DOHH2 (cell line): Measurements from ENCODE around the gene PRMT6.

Experiments
- H3F3A ChIP-seq: fragments of 200-600 bp; sonication (generic), shearing (Covaris generic); 2 replicates; pipeline ENCODE4 v1.6.0; 2016; ENCODE audit warnings: antibody characterized with exemption, mild to moderate bottlenecking; ENCODE audit not compliant: control insufficient read depth, insufficient read depth
- H3K27ac ChIP-seq: fragments of 200-600 bp; sonication (generic); 2 replicates; pipeline ENCODE4 v1.5.1; 2014; ENCODE audit warnings: low read depth, mild to moderate bottlenecking, low read length, moderate library complexity
- H3K27me3 ChIP-seq: fragments of 200-600 bp; sonication (generic); 2 replicates; pipeline ENCODE4 v1.6.1; 2014; ENCODE audit warnings: mild to moderate bottlenecking, low read length, mixed read lengths; ENCODE audit not compliant: control insufficient read depth
- H3K36me3 ChIP-seq: fragments of 200-600 bp; sonication (generic); 2 replicates; pipeline ENCODE4 v1.6.1; 2014; ENCODE audit warnings: mild to moderate bottlenecking, low read length, moderate library complexity, mixed read lengths; ENCODE audit not compliant: control insufficient read depth
- H3K4me1 ChIP-seq: fragments of 200-600 bp; sonication (generic); 2 replicates; pipeline ENCODE4 v1.6.1; 2014; ENCODE audit warnings: mild to moderate bottlenecking, low read length, mixed read lengths; ENCODE audit not compliant: control insufficient read depth
- H3K4me2 ChIP-seq: fragments of 200-600 bp; sonication (generic); 2 replicates; pipeline ENCODE4 v1.6.0; 2014; ENCODE audit warnings: mild to moderate bottlenecking, low read length, moderate library complexity
- H3K4me3 ChIP-seq: fragments of 200-600 bp; sonication (generic); 2 replicates; pipeline ENCODE4 v1.5.1; 2014; ENCODE audit warnings: mild to moderate bottlenecking, low read length, mixed read lengths
- H3K79me2 ChIP-seq: fragments of 200-600 bp; sonication (generic); 2 replicates; pipeline ENCODE4 v1.6.1; 2014; ENCODE audit warnings: mild to moderate bottlenecking, low read length, mixed read lengths; ENCODE audit not compliant: control insufficient read depth
- H3K9me2 ChIP-seq: fragments of 200-600 bp; sonication (generic); replicated peaks from 2 replicates; pipeline ENCODE4 v1.6.1; 2014; ENCODE audit warnings: mild to moderate bottlenecking, low read length, mixed read lengths; ENCODE audit not compliant: control insufficient read depth
- H3K9me3 ChIP-seq: fragments of 200-600 bp; sonication (generic); 2 replicates; pipeline ENCODE4 v1.6.1; 2014; ENCODE audit warnings: antibody characterized with exemption, low read length, mixed read lengths; ENCODE audit not compliant: control insufficient read depth, insufficient read depth
- H4K20me1 ChIP-seq: fragments of 200-600 bp; sonication (generic); 2 replicates; pipeline ENCODE4 v1.6.0; 2014; ENCODE audit warnings: low read depth, mild to moderate bottlenecking, antibody characterized with exemption, low read length, moderate library complexity; ENCODE audit not compliant: control insufficient read depth, insufficient read depth
- CTCF ChIP-seq: fragments of 200-600 bp; sonication (generic); IDR thresholded peaks from one replicate; pipeline ENCODE4 v1.5.1; 2014; ENCODE audit warnings: antibody characterized with exemption, mild to moderate bottlenecking, low read depth, low read length; ENCODE audit not compliant: poor library complexity, severe bottlenecking
- EZH2phosphoT487 ChIP-seq: fragments of 200-600 bp; sonication (generic); IDR thresholded peaks from 2 replicates; pipeline ENCODE4 v1.6.1; 2017; ENCODE audit warnings: borderline replicate concordance, mild to moderate bottlenecking, antibody characterized with exemption, low read length, moderate library complexity, mixed read lengths

The PRMT6 gene

GRCh38 chr1:107056426-107057196, at the start of gene PRMT6:
Gene PRMT6, plus strand, starts transcription at chr1:107056674. Its CDS starts 42 bp downstream, at chr1:107056716.
- Histone ChIP-seq H3K27ac (peak within 1 kb of the TSS; percentile 54), H3K4me2 (peak within 1 kb of the TSS; percentile 80), H3K9me2 (no peaks in the 10 kb centered on the region), H3K4me3 (peak within 1 kb of the TSS; percentile 98), H3K79me2 (peaks cover 36% of the 10 kb centered on the region), H3F3A (no peaks in the 10 kb centered on the region), H4K20me1 (no peaks in the 10 kb centered on the region), H3K9me3 (no peaks in the 10 kb centered on the region), H3K4me1 (peaks cover 27% of the 10 kb centered on the region), H3K27me3 (no peaks in the 10 kb centered on the region), H3K36me3 (peaks cover 46% of the 10 kb centered on the region)
- TF ChIP-seq EZH2phosphoT487 (no peak), CTCF (peak; percentile 41)

GRCh38 chr1:107009281-107009680, 47.2 kb upstream of the PRMT6 start:
- no peaks in the 10 kb centered on the region for H3K9me3 ChIP-seq
- H3K4me3 ChIP-seq: no peak overlapping the region
- H3K4me1 ChIP-seq: peaks cover 21% of the 10 kb centered on the region
- H3K9me2 ChIP-seq: no peaks in the 10 kb centered on the region
- no peak overlapping the region for H3K4me2 ChIP-seq
- no peaks in the 10 kb centered on the region for H3K36me3 ChIP-seq
- TF ChIP-seq EZH2phosphoT487: no peak
- no peak for TF ChIP-seq CTCF
- no peaks in the 10 kb centered on the region for H4K20me1 ChIP-seq
- no peaks in the 10 kb centered on the region for H3K27me3 ChIP-seq
- no peaks in the 10 kb centered on the region for H3K79me2 ChIP-seq
- no peaks in the 10 kb centered on the region for H3F3A ChIP-seq
- H3K27ac ChIP-seq: no peak overlapping the region

- no peaks in the 10 kb centered on the region for H3K9me3 ChIP-seq
- H3K27me3 ChIP-seq: no peaks in the 10 kb centered on the region
- H4K20me1 ChIP-seq: no peaks in the 10 kb centered on the region
- TF ChIP-seq EZH2phosphoT487 (no peak), CTCF (no peak)
- peak overlapping the region; percentile 38 for H3K4me3 ChIP-seq
- no peaks in the 10 kb centered on the region for H3K36me3 ChIP-seq
- no peaks in the 10 kb centered on the region for H3K79me2 ChIP-seq
- peak overlapping the region; percentile 57 for H3K4me2 ChIP-seq
- H3F3A ChIP-seq: no peaks in the 10 kb centered on the region
- H3K27ac ChIP-seq: peak overlapping the region; percentile 54
- H3K9me2 ChIP-seq: no peaks in the 10 kb centered on the region
- H3K4me1 ChIP-seq: peaks cover 21% of the 10 kb centered on the region
Measured at GRCh38 chr1:107010582-107010981, 45.9 kb upstream of the PRMT6 start.
